Mucosa of stomach (tissue), 1 donor: ENCODE data around the gene HSPB9.
A peak's percentile ranks its signal among the peaks of the same experiment; 100 is the strongest.
"Not testable (repeated sequence)": the region's sequence is repeated elsewhere in the genome, so short reads cannot be mapped to it uniquely, and the experiment has no call there.

Experiments
- H3K27me3 ChIP-seq: one replicate; pipeline ENCODE4 v1.7.0; 2013; ENCODE audit warnings: mild to moderate bottlenecking, low read length; ENCODE audit not compliant: control insufficient read depth, insufficient read depth
- H3K36me3 ChIP-seq: one replicate; pipeline ENCODE4 v1.7.0; 2013; ENCODE audit warnings: low read length; ENCODE audit not compliant: control insufficient read depth, insufficient read depth
- H3K4me1 ChIP-seq: one replicate; pipeline ENCODE4 v1.7.0; 2013; ENCODE audit warnings: mild to moderate bottlenecking, low read length; ENCODE audit not compliant: control insufficient read depth, insufficient read depth
- H3K4me3 ChIP-seq: one replicate; pipeline ENCODE4 v1.7.0; 2013; ENCODE audit warnings: low read length
- H3K9ac ChIP-seq: one replicate; pipeline ENCODE4 v1.7.0; 2013; ENCODE audit warnings: mild to moderate bottlenecking, low read length, moderate library complexity
- H3K9me3 ChIP-seq: one replicate; pipeline ENCODE4 v1.7.0; 2013; ENCODE audit warnings: mild to moderate bottlenecking, low read length, moderate library complexity; ENCODE audit not compliant: control insufficient read depth
- donor health status: Pancreatic carcinoma.

HSPB9 gene

GRCh38 chr17:42142371-42142896 is 19.8 kb downstream of the HSPB9 start:
- Histone ChIP-seq H3K4me3 (no peak overlapping the region), H3K27me3 (no peaks in the 10 kb centered on the region), H3K36me3 (no peaks in the 10 kb centered on the region), H3K4me1 (peaks cover 33% of the 10 kb centered on the region), H3K9ac (no peak overlapping the region), H3K9me3 (no peaks in the 10 kb centered on the region)

GRCh38 chr17:42143138-42143537 is 20.5 kb downstream of the HSPB9 start:
- H3K4me3 ChIP-seq, H3K9me3 ChIP-seq, H3K27me3 ChIP-seq, H3K9ac ChIP-seq, H3K36me3 ChIP-seq: not testable (repeated sequence)
- peaks cover 32% of the 10 kb centered on the region for H3K4me1 ChIP-seq

- H3K4me3 ChIP-seq, result no peak overlapping the region
- no peaks in the 10 kb centered on the region for H3K36me3 ChIP-seq
- H3K4me1 ChIP-seq, result peaks cover 30% of the 10 kb centered on the region
- H3K9me3 ChIP-seq, result no peaks in the 10 kb centered on the region
- H3K9ac ChIP-seq, result no peak overlapping the region
- no peaks in the 10 kb centered on the region for H3K27me3 ChIP-seq
Measured at GRCh38 chr17:42146911-42147607, 24.5 kb downstream of the HSPB9 start.

- no peaks in the 10 kb centered on the region for H3K9me3 ChIP-seq
- no peaks in the 10 kb centered on the region for H3K36me3 ChIP-seq
- peaks cover 10% of the 10 kb centered on the region for H3K4me1 ChIP-seq
- peak overlapping the region; percentile 52 for H3K4me3 ChIP-seq
- H3K27me3 ChIP-seq, result no peaks in the 10 kb centered on the region
- peak overlapping the region; percentile 94 for H3K9ac ChIP-seq
Measured at GRCh38 chr17:42153919-42154742, 31.5 kb downstream of the HSPB9 start.

- H3K9ac ChIP-seq, result peak overlapping the region; percentile 30
- H3K4me3 ChIP-seq, result peak overlapping the region; percentile 20
- H3K4me1 ChIP-seq, result peaks cover 9% of the 10 kb centered on the region
- H3K36me3 ChIP-seq, result no peaks in the 10 kb centered on the region
- no peaks in the 10 kb centered on the region for H3K27me3 ChIP-seq
- H3K9me3 ChIP-seq, result no peaks in the 10 kb centered on the region
Measured at GRCh38 chr17:42155614-42156045, 33.0 kb downstream of the HSPB9 start.

GRCh38 chr17:42159796-42160530 is 37.4 kb downstream of the HSPB9 start:
- Histone ChIP-seq H3K9ac (no peak overlapping the region), H3K36me3 (no peaks in the 10 kb centered on the region), H3K9me3 (no peaks in the 10 kb centered on the region), H3K27me3 (no peaks in the 10 kb centered on the region), H3K4me1 (no peaks in the 10 kb centered on the region), H3K4me3 (no peak overlapping the region)

- H3K4me1 ChIP-seq, result no peaks in the 10 kb centered on the region
- H3K4me3 ChIP-seq, result no peak overlapping the region
- no peaks in the 10 kb centered on the region for H3K27me3 ChIP-seq
- no peaks in the 10 kb centered on the region for H3K9me3 ChIP-seq
- no peaks in the 10 kb centered on the region for H3K36me3 ChIP-seq
- no peak overlapping the region for H3K9ac ChIP-seq
Measured at GRCh38 chr17:42160531-42160910, 37.9 kb downstream of the HSPB9 start.

- H3K9ac ChIP-seq, result no peak overlapping the region
- H3K36me3 ChIP-seq, result no peaks in the 10 kb centered on the region
- no peak overlapping the region for H3K4me3 ChIP-seq
- no peaks in the 10 kb centered on the region for H3K4me1 ChIP-seq
- H3K9me3 ChIP-seq, result no peaks in the 10 kb centered on the region
- no peaks in the 10 kb centered on the region for H3K27me3 ChIP-seq
Measured at GRCh38 chr17:42163113-42163512, 40.5 kb downstream of the HSPB9 start.

GRCh38 chr17:42163696-42164407 is 41.2 kb downstream of the HSPB9 start:
- Histone ChIP-seq H3K36me3 (no peaks in the 10 kb centered on the region), H3K4me3 (no peak overlapping the region), H3K27me3 (no peaks in the 10 kb centered on the region), H3K4me1 (no peaks in the 10 kb centered on the region), H3K9ac (no peak overlapping the region), H3K9me3 (no peaks in the 10 kb centered on the region)

GRCh38 chr17:42165751-42166150 is 43.1 kb downstream of the HSPB9 start:
- Histone ChIP-seq H3K4me1 (no peaks in the 10 kb centered on the region), H3K4me3 (no peak overlapping the region), H3K9ac (no peak overlapping the region), H3K27me3 (no peaks in the 10 kb centered on the region), H3K36me3 (no peaks in the 10 kb centered on the region), H3K9me3 (no peaks in the 10 kb centered on the region)

GRCh38 chr17:42166196-42166763 is 43.7 kb downstream of the HSPB9 start:
- Histone ChIP-seq H3K4me1 (no peaks in the 10 kb centered on the region), H3K4me3 (no peak overlapping the region), H3K9me3 (no peaks in the 10 kb centered on the region), H3K27me3 (no peaks in the 10 kb centered on the region), H3K9ac (no peak overlapping the region), H3K36me3 (no peaks in the 10 kb centered on the region)
